GM23338 (cell line): Measurements from ENCODE around the gene PTPRN2. TPM values are rescaled to one million over a fixed set of nuclear protein-coding genes. Genes with fewer than 3 reads are reported as not detected.

Experiments
- ATAC-seq: fragments of 200-7000 bp; cut with Tn5 transposase; 3 replicates; pipeline ENCODE4 v1.9.1; 2020
- DNase-seq: peaks from one replicate; pipeline ENCODE4 v3.0.0-alpha.2; 2015; ENCODE audit warnings: low spot score
- H2AFZ ChIP-seq: fragments of 200-600 bp; sonication (generic); 2 replicates; pipeline ENCODE4 v1.8.0; 2016; ENCODE audit warnings: antibody characterized with exemption, mild to moderate bottlenecking, moderate library complexity
- H3F3A ChIP-seq: fragments of 200-600 bp; sonication (generic); replicated peaks from 2 replicates; pipeline ENCODE4 v1.8.0; 2017; ENCODE audit warnings: antibody characterized with exemption, mixed run types, low read depth
- H3K27ac ChIP-seq: fragments of 200-600 bp; sonication (generic); 2 replicates; pipeline ENCODE4 v1.6.1; 2016; ENCODE audit warnings: low read depth
- H3K27me3 ChIP-seq: fragments of 200-600 bp; sonication (generic); 2 replicates; pipeline ENCODE4 v1.8.0; 2016; ENCODE audit warnings: mild to moderate bottlenecking, mixed run types, moderate library complexity; ENCODE audit not compliant: insufficient read depth
- H3K36me3 ChIP-seq: fragments of 200-600 bp; sonication (generic); 2 replicates; pipeline ENCODE4 v1.8.0; 2016; ENCODE audit warnings: mild to moderate bottlenecking; ENCODE audit not compliant: insufficient read depth
- H3K4me1 ChIP-seq: fragments of 200-600 bp; sonication (generic); 2 replicates; pipeline ENCODE4 v1.8.0; 2016; ENCODE audit warnings: mild to moderate bottlenecking, moderate library complexity; ENCODE audit not compliant: insufficient read depth
- H3K4me2 ChIP-seq: fragments of 200-600 bp; sonication (generic); 2 replicates; pipeline ENCODE4 v1.7.1; 2017; ENCODE audit warnings: mixed run types
- H3K4me3 ChIP-seq: fragments of 200-600 bp; sonication (generic); 2 replicates; pipeline ENCODE4 v1.6.1; 2016; ENCODE audit warnings: mixed run types
- H3K79me2 ChIP-seq: fragments of 200-600 bp; sonication (generic); replicated peaks from 2 replicates; pipeline ENCODE4 v1.8.0; 2017; ENCODE audit warnings: mild to moderate bottlenecking; ENCODE audit not compliant: insufficient read depth
- H3K9me2 ChIP-seq: fragments of 200-600 bp; sonication (generic); 2 replicates; pipeline ENCODE4 v1.8.0; 2017; ENCODE audit not compliant: insufficient read depth
- H4K20me1 ChIP-seq: fragments of 200-600 bp; sonication (generic); replicated peaks from 2 replicates; pipeline ENCODE4 v1.8.0; 2017; ENCODE audit warnings: mild to moderate bottlenecking; ENCODE audit not compliant: insufficient read depth
- H3K27ac Mint-ChIP-seq: 2 replicates; pipeline ENCODE4 v1.8.0; 2020; ENCODE audit warnings: inconsistent platforms, mild to moderate bottlenecking, moderate library complexity, mixed read lengths
- H3K27me3 Mint-ChIP-seq: 3 replicates; pipeline ENCODE4 v1.8.0; 2022; ENCODE audit warnings: low read depth, mild to moderate bottlenecking, moderate library complexity, mixed read lengths, inconsistent platforms; ENCODE audit not compliant: insufficient read depth, poor library complexity
- H3K36me3 Mint-ChIP-seq: 3 replicates; pipeline ENCODE4 v1.8.0; 2021; ENCODE audit warnings: low read depth, mild to moderate bottlenecking, inconsistent platforms, moderate library complexity, mixed read lengths
- H3K4me1 Mint-ChIP-seq: 3 replicates; pipeline ENCODE4 v1.8.0; 2020; ENCODE audit warnings: mild to moderate bottlenecking, inconsistent platforms, mixed read lengths
- H3K4me3 Mint-ChIP-seq: 3 replicates; pipeline ENCODE4 v1.8.0; 2021; ENCODE audit warnings: moderate library complexity, mild to moderate bottlenecking, inconsistent platforms, mixed read lengths
- H3K9me3 Mint-ChIP-seq: 3 replicates; pipeline ENCODE4 v1.8.0; 2020; ENCODE audit warnings: moderate library complexity, mild to moderate bottlenecking, inconsistent platforms, mixed read lengths
- EZH2 ChIP-seq: fragments of 200-600 bp; sonication (generic); IDR thresholded peaks from one replicate; pipeline ENCODE4 v1.8.0; 2017; ENCODE audit warnings: antibody characterized with exemption, mild to moderate bottlenecking, low read depth; ENCODE audit not compliant: unreplicated experiment
- EZH2phosphoT487 ChIP-seq: fragments of 200-600 bp; sonication (generic); IDR thresholded peaks from one replicate; pipeline ENCODE4 v1.8.1; 2018; ENCODE audit warnings: antibody characterized with exemption; ENCODE audit not compliant: unreplicated experiment
- JUNB ChIP-seq: IDR thresholded peaks from one replicate; pipeline ENCODE4 v1.6.1; 2016; ENCODE audit warnings: antibody characterized with exemption; ENCODE audit not compliant: unreplicated experiment
- NANOG ChIP-seq: IDR thresholded peaks from 2 replicates; pipeline ENCODE4 v1.6.1; 2016; ENCODE audit warnings: antibody characterized with exemption, borderline replicate concordance
- POLR2AphosphoS5 ChIP-seq: IDR thresholded peaks from 2 replicates; pipeline ENCODE4 v1.6.1; 2016; ENCODE audit warnings: antibody characterized with exemption, low read depth
- STAT1 ChIP-seq: IDR thresholded peaks from one replicate; pipeline ENCODE4 v1.6.1; 2016; ENCODE audit warnings: antibody characterized with exemption; ENCODE audit not compliant: unreplicated experiment
- ZNF114 ChIP-seq: fragments of 250-450 bp; sonication (Bioruptor Pico); IDR thresholded peaks from 2 replicates; pipeline ENCODE4 v1.5.0; 2020; ENCODE audit warnings: mild to moderate bottlenecking, moderate library complexity
- ZNF331 ChIP-seq: fragments of 250-450 bp; sonication (Bioruptor Pico); IDR thresholded peaks from 2 replicates; pipeline ENCODE4 v1.5.0; 2020; ENCODE audit warnings: low read depth, mild to moderate bottlenecking, moderate library complexity
- polyA plus RNA-seq: library from polyadenylated mRNA; unstranded; fragments of >200 nt; fragmentation: Nextera tagmentation; extraction: Ambion mirVana; gene quantifications from 2 replicates; pipeline ENCODE4 v1.2.1, GENCODE V29; 2016
- total RNA-seq: library from RNA; depleted of rRNA; stranded (reverse); fragments of >200 nt; shearing (Covaris generic); gene quantifications from 2 replicates; pipeline ENCODE4 v1.2.3, GENCODE V29; 2014
- TF ChIP-seq, protein P1 (sequence below): IDR thresholded peaks from 2 replicates; pipeline ENCODE4 v1.6.1; 2016; ENCODE audit warnings: antibody characterized with exemption
- TF ChIP-seq, protein P2 (sequence below): fragments of 250-450 bp; sonication (Bioruptor Pico); IDR thresholded peaks from 2 replicates; pipeline ENCODE4 v1.5.0; 2020; ENCODE audit warnings: mild to moderate bottlenecking, moderate library complexity

PTPRN2 gene
- total and polyA plus RNA-seq, 2 experiments from 2014 or later = 0.87 to 4.0 TPM

DNA sequence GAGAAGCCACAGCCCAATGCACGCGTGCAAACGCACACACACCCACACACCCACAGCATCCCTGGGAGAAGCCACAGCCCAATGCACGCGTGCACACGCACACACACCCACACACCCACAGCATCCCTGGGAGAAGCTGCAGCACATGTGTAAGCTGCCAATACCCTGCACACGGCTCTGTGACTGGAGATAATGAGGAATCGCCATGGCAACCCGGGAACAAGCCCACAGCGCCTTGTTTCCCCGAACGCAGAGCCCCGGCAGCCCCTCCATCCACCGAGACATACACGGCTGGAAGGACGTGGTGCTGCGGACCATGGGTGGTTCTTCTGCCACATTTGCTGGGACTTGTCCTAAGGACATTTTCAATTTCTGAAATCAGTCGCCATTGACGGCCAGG is 221.3 kb downstream of the PTPRN2 start:
- Histone ChIP-seq H3K4me2 (no peak overlapping the region), H3K79me2 (no peaks in the 10 kb centered on the region), H3K4me3 (no peak overlapping the region), H3K4me1 (no peaks in the 10 kb centered on the region), H3K27ac (no peak overlapping the region), H2AFZ (no peak overlapping the region), H4K20me1 (no peaks in the 10 kb centered on the region), H3K36me3 (no peaks in the 10 kb centered on the region), H3F3A (no peaks in the 10 kb centered on the region), H3K9me2 (no peaks in the 10 kb centered on the region), H3K27me3 (no peaks in the 10 kb centered on the region)
- Mint-ChIP-seq H3K4me1 (no peaks in the 10 kb centered on the region), H3K9me3 (peaks cover 94% of the 10 kb centered on the region), H3K27me3 (peaks cover 14% of the 10 kb centered on the region), H3K27ac (no peak overlapping the region), H3K4me3 (no peak overlapping the region), H3K36me3 (peaks cover 50% of the 10 kb centered on the region)
- TF ChIP-seq ZNF114 (CRISPR knock-in tag) = no peak
- TF ChIP-seq, protein P1, sequence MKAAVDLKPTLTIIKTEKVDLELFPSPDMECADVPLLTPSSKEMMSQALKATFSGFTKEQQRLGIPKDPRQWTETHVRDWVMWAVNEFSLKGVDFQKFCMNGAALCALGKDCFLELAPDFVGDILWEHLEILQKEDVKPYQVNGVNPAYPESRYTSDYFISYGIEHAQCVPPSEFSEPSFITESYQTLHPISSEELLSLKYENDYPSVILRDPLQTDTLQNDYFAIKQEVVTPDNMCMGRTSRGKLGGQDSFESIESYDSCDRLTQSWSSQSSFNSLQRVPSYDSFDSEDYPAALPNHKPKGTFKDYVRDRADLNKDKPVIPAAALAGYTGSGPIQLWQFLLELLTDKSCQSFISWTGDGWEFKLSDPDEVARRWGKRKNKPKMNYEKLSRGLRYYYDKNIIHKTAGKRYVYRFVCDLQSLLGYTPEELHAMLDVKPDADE = no peak
- TF ChIP-seq ZNF331 = no peak
- TF ChIP-seq, protein P2, sequence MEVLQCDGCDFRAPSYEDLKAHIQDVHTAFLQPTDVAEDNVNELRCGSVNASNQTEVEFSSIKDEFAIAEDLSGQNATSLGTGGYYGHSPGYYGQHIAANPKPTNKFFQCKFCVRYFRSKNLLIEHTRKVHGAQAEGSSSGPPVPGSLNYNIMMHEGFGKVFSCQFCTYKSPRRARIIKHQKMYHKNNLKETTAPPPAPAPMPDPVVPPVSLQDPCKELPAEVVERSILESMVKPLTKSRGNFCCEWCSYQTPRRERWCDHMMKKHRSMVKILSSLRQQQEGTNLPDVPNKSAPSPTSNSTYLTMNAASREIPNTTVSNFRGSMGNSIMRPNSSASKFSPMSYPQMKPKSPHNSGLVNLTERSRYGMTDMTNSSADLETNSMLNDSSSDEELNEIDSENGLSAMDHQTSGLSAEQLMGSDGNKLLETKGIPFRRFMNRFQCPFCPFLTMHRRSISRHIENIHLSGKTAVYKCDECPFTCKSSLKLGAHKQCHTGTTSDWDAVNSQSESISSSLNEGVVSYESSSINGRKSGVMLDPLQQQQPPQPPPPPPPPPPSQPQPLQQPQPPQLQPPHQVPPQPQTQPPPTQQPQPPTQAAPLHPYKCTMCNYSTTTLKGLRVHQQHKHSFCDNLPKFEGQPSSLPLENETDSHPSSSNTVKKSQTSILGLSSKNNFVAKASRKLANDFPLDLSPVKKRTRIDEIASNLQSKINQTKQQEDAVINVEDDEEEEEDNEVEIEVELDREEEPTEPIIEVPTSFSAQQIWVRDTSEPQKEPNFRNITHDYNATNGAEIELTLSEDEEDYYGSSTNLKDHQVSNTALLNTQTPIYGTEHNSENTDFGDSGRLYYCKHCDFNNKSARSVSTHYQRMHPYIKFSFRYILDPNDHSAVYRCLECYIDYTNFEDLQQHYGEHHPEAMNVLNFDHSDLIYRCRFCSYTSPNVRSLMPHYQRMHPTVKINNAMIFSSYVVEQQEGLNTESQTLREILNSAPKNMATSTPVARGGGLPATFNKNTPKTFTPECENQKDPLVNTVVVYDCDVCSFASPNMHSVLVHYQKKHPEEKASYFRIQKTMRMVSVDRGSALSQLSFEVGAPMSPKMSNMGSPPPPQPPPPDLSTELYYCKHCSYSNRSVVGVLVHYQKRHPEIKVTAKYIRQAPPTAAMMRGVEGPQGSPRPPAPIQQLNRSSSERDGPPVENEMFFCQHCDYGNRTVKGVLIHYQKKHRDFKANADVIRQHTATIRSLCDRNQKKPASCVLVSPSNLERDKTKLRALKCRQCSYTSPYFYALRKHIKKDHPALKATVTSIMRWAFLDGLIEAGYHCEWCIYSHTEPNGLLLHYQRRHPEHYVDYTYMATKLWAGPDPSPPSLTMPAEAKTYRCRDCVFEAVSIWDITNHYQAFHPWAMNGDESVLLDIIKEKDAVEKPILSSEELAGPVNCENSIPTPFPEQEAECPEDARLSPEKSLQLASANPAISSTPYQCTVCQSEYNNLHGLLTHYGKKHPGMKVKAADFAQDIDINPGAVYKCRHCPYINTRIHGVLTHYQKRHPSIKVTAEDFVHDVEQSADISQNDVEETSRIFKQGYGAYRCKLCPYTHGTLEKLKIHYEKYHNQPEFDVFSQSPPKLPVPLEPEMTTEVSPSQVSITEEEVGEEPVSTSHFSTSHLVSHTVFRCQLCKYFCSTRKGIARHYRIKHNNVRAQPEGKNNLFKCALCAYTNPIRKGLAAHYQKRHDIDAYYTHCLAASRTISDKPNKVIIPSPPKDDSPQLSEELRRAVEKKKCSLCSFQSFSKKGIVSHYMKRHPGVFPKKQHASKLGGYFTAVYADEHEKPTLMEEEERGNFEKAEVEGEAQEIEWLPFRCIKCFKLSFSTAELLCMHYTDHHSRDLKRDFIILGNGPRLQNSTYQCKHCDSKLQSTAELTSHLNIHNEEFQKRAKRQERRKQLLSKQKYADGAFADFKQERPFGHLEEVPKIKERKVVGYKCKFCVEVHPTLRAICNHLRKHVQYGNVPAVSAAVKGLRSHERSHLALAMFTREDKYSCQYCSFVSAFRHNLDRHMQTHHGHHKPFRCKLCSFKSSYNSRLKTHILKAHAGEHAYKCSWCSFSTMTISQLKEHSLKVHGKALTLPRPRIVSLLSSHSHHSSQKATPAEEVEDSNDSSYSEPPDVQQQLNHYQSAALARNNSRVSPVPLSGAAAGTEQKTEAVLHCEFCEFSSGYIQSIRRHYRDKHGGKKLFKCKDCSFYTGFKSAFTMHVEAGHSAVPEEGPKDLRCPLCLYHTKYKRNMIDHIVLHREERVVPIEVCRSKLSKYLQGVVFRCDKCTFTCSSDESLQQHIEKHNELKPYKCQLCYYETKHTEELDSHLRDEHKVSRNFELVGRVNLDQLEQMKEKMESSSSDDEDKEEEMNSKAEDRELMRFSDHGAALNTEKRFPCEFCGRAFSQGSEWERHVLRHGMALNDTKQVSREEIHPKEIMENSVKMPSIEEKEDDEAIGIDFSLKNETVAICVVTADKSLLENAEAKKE (CRISPR knock-in tag) = no peak
- no peak for TF ChIP-seq NANOG
- no peak for TF ChIP-seq EZH2phosphoT487
- no peak for TF ChIP-seq POLR2AphosphoS5
- no peak for TF ChIP-seq EZH2
- TF ChIP-seq STAT1 = no peak
- no peak for TF ChIP-seq JUNB
- ATAC-seq (no peak), DNase-seq (no peak)
